Progenitor cell of endocrine pancreas (in vitro differentiated cells): Measurements from ENCODE around the gene PRKCE. TPM values are rescaled to one million over a fixed set of nuclear protein-coding genes. Genes with fewer than 3 reads are reported as not detected.

Experiments
- DNase-seq: peaks from one replicate; pipeline ENCODE4 v3.0.0; 2021; ENCODE audit warnings: low spot score; ENCODE audit not compliant: unreplicated experiment
- H3K27ac Mint-ChIP-seq: 2 replicates; pipeline ENCODE4 v1.8.0; 2021; ENCODE audit warnings: mild to moderate bottlenecking, moderate library complexity, mixed read lengths
- H3K27me3 Mint-ChIP-seq: 2 replicates; pipeline ENCODE4 v1.8.0; 2021; ENCODE audit warnings: mixed read lengths
- H3K36me3 Mint-ChIP-seq: 2 replicates; pipeline ENCODE4 v1.8.0; 2022; ENCODE audit warnings: mixed read lengths; ENCODE audit not compliant: insufficient read depth
- H3K4me1 Mint-ChIP-seq: 2 replicates; pipeline ENCODE4 v1.8.0; 2021; ENCODE audit warnings: low read depth, mixed read lengths
- H3K4me3 Mint-ChIP-seq: 2 replicates; pipeline ENCODE4 v1.8.0; 2021; ENCODE audit warnings: low read depth, mild to moderate bottlenecking, moderate library complexity, mixed read lengths
- H3K9me3 Mint-ChIP-seq: 2 replicates; pipeline ENCODE4 v1.8.0; 2021; ENCODE audit warnings: low read depth, mixed read lengths
- CTCF ChIP-seq: fragments of 200-600 bp; sonication (generic); IDR thresholded peaks from one replicate; pipeline ENCODE4 v1.5.0; 2021; ENCODE audit warnings: antibody characterized with exemption, mild to moderate bottlenecking; ENCODE audit not compliant: unreplicated experiment
- total RNA-seq: library from RNA; stranded (reverse); gene quantifications from 2 replicates; pipeline ENCODE4 v1.2.1, GENCODE V29; 2021

PRKCE gene
- total RNA-seq, 1 donor from 2014 or later, result 4.2 TPM

- TF ChIP-seq CTCF, result no peak
- peaks cover 40% of the 10 kb centered on the region for H3K27me3 Mint-ChIP-seq
- no peak for DNase-seq
- H3K4me3 Mint-ChIP-seq, result no peak overlapping the region
- peaks cover 14% of the 10 kb centered on the region for H3K4me1 Mint-ChIP-seq
- no peaks in the 10 kb centered on the region for H3K36me3 Mint-ChIP-seq
- H3K9me3 Mint-ChIP-seq, result peaks cover 5% of the 10 kb centered on the region
- H3K27ac Mint-ChIP-seq, result no peak overlapping the region
These were observed 198.2 kb downstream of the PRKCE start for GRCh38 chr2:45849491-45850283.

GRCh38 chr2:45850558-45850957 lies 199.1 kb downstream of the PRKCE start:
- no peak for TF ChIP-seq CTCF
- no peak overlapping the region for H3K4me3 Mint-ChIP-seq
- no peak overlapping the region for H3K27ac Mint-ChIP-seq
- peaks cover 5% of the 10 kb centered on the region for H3K9me3 Mint-ChIP-seq
- no peak for DNase-seq
- H3K36me3 Mint-ChIP-seq, result no peaks in the 10 kb centered on the region
- H3K27me3 Mint-ChIP-seq, result peaks cover 47% of the 10 kb centered on the region
- peaks cover 14% of the 10 kb centered on the region for H3K4me1 Mint-ChIP-seq

GRCh38 chr2:45851111-45851510 lies 199.6 kb downstream of the PRKCE start:
- TF ChIP-seq CTCF, result no peak
- Mint-ChIP-seq H3K9me3 (peaks cover 5% of the 10 kb centered on the region), H3K4me1 (peaks cover 14% of the 10 kb centered on the region)

GRCh38 chr2:45851576-45852304 lies 200.3 kb downstream of the PRKCE start:
- Mint-ChIP-seq H3K27ac (no peak overlapping the region), H3K4me3 (no peak overlapping the region), H3K27me3 (peaks cover 47% of the 10 kb centered on the region), H3K36me3 (no peaks in the 10 kb centered on the region), H3K9me3 (peaks cover 5% of the 10 kb centered on the region), H3K4me1 (peaks cover 14% of the 10 kb centered on the region)
- DNase-seq, result no peak
- no peak for TF ChIP-seq CTCF

More at GRCh38 chr2:45851111-45851510, 199.6 kb downstream of the PRKCE start:
- peaks cover 49% of the 10 kb centered on the region for H3K27me3 Mint-ChIP-seq
- H3K4me3 Mint-ChIP-seq, result no peak overlapping the region
- H3K36me3 Mint-ChIP-seq, result no peaks in the 10 kb centered on the region
- DNase-seq, result no peak
- H3K27ac Mint-ChIP-seq, result no peak overlapping the region

GRCh38 chr2:45852450-45853150 lies 201.1 kb downstream of the PRKCE start:
- H3K27ac Mint-ChIP-seq, result no peak overlapping the region
- no peak overlapping the region for H3K4me3 Mint-ChIP-seq
- peaks cover 5% of the 10 kb centered on the region for H3K9me3 Mint-ChIP-seq
- no peak for TF ChIP-seq CTCF
- DNase-seq, result no peak
- H3K27me3 Mint-ChIP-seq, result peaks cover 42% of the 10 kb centered on the region
- H3K36me3 Mint-ChIP-seq, result no peaks in the 10 kb centered on the region
- H3K4me1 Mint-ChIP-seq, result peaks cover 14% of the 10 kb centered on the region
